Psoas muscle (tissue), 8 donors: ENCODE measurements around the gene MKKS. TPM values are rescaled to one million over a fixed set of nuclear protein-coding genes. Genes with fewer than 3 reads are reported as not detected.

ENCODE experiments used
- ATAC-seq, 4 donors: fragments of 200-7000 bp; cut with Tn5 transposase; one replicate each; pipeline ENCODE4 v1.9.1; 2020; ENCODE audit warnings: moderate library complexity in 3 of 4, mild to moderate bottlenecking in 2 of 4
- DNase-seq, 2 donors: peaks; one replicate each; pipeline ENCODE4 v3.0.0-alpha.2; 2020
- H3K27ac ChIP-seq: fragments of 200-600 bp; one replicate; pipeline ENCODE4 v1.8.0; 2022
- H3K27me3 ChIP-seq, 3 donors: fragments of 200-600 bp in 1 of 3; one replicate each; pipeline versions ENCODE4 v1.6.1 to v1.8.0; 2013 to 2022; ENCODE audit warnings: low read length in 2 of 3, mild to moderate bottlenecking in 2 of 3, moderate library complexity in 1 of 3; ENCODE audit not compliant: insufficient read depth in 3 of 3
- H3K36me3 ChIP-seq, 2 donors: fragments of 200-600 bp in 1 of 2; one replicate each; pipeline versions ENCODE4 v1.6.1 to v1.8.0; 2013 to 2022; ENCODE audit warnings: low read depth in 1 of 2, mild to moderate bottlenecking in 1 of 2, moderate library complexity in 1 of 2; ENCODE audit not compliant: insufficient read depth in 1 of 2
- H3K4me1 ChIP-seq: fragments of 200-600 bp; one replicate; pipeline ENCODE4 v1.8.0; 2022
- H3K4me3 ChIP-seq: fragments of 200-600 bp; one replicate; pipeline ENCODE4 v1.8.0; 2022; ENCODE audit warnings: mild to moderate bottlenecking
- H3K9me3 ChIP-seq: fragments of 200-600 bp; one replicate; pipeline ENCODE4 v1.8.0; 2022
- WGBS, 3 donors: extraction: QIAGEN DNeasy Blood & Tissue Kit; methylation state at CpG; one replicate each; pipeline versions ENCODE4 v1.1.6 to v1.1.7; 2013; 5-methylcytosine and 5-hydroxymethylcytosine counted together
- intact Hi-C, 2 donors: fragments of 100-400 bp; cut with DNase I; formaldehyde crosslinking; loops; one replicate each; pipeline versions ENCODE4 v1.11.0 to v1.14.2; 2022
- polyA plus RNA-seq, 3 donors: library from polyadenylated mRNA; stranded (reverse); fragments of 200-250 nt; gene quantifications; one replicate each; pipeline ENCODE4 v1.2.3, GENCODE V29; 2013
- total RNA-seq, 4 donors: library from RNA; stranded (reverse); fragmentation: NEBNext Ultra II Directional in 2 of 4; extraction: Animal tissue kit (Norgen Biotek cat#: 25700) in 2 of 4; gene quantifications; one replicate each; pipeline versions ENCODE4 v1.2.1 to v1.2.4, GENCODE V29; 2021 to 2023
- TF ChIP-seq, protein P1 (sequence below): fragments of 200-600 bp; IDR thresholded peaks from one replicate; pipeline ENCODE4 v1.8.0; 2022; ENCODE audit warnings: antibody characterized with exemption
- donor health status: healthy with polysubstance abuse.
- donor health status: DM: no; HTN: no; CAD: no; lungs with moderate emphysema.
- donor health status: Bipolar disorder and iron deficiency.
- donor health status: healthy.
- donor health status: DM: yes; HTN: yes; CAD: no.
- donor health status: DM: no; HTN: no; CAD: no.
- donor health status: DM: no; HTN: no; CAD: no.
- donor health status: DM: yes; HTN: yes; CAD: no.

MKKS gene
- total and polyA plus RNA-seq, 7 donors = 10.5 to 40.1 (median 22.7) TPM

DNA sequence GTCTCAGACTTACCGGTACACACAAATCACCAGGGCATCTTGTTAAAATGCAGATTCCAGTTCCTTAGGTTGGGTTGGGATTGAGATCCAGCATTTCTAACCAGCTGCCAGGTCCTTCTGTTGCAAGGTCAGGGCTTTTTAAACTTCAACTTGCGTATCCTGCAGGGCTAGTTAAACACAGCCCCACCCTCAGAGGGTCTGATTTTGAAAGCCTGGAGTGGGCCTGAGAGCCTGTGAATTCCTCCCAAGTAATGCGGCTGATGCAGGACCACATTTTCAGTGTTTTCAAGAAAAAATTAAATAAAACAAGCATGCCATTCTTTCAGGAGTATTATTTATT is 65.3 kb downstream of the MKKS start:
- Histone ChIP-seq H3K4me3 (no peak overlapping the region), H3K27me3 (no peaks in the 10 kb centered on the region), H3K27ac (no peak overlapping the region), H3K9me3 (no peaks in the 10 kb centered on the region), H3K4me1 (no peaks in the 10 kb centered on the region), H3K36me3 (no peaks in the 10 kb centered on the region)
- 90 to 96% (median 91%) methylated on average over 3 of the region's 3 CpGs for WGBS, 3 donors
- TF ChIP-seq, protein P1, sequence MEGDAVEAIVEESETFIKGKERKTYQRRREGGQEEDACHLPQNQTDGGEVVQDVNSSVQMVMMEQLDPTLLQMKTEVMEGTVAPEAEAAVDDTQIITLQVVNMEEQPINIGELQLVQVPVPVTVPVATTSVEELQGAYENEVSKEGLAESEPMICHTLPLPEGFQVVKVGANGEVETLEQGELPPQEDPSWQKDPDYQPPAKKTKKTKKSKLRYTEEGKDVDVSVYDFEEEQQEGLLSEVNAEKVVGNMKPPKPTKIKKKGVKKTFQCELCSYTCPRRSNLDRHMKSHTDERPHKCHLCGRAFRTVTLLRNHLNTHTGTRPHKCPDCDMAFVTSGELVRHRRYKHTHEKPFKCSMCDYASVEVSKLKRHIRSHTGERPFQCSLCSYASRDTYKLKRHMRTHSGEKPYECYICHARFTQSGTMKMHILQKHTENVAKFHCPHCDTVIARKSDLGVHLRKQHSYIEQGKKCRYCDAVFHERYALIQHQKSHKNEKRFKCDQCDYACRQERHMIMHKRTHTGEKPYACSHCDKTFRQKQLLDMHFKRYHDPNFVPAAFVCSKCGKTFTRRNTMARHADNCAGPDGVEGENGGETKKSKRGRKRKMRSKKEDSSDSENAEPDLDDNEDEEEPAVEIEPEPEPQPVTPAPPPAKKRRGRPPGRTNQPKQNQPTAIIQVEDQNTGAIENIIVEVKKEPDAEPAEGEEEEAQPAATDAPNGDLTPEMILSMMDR = no peak
- intact Hi-C loops = no loop called here
- no peak for ATAC-seq
- no peak for DNase-seq

DNA sequence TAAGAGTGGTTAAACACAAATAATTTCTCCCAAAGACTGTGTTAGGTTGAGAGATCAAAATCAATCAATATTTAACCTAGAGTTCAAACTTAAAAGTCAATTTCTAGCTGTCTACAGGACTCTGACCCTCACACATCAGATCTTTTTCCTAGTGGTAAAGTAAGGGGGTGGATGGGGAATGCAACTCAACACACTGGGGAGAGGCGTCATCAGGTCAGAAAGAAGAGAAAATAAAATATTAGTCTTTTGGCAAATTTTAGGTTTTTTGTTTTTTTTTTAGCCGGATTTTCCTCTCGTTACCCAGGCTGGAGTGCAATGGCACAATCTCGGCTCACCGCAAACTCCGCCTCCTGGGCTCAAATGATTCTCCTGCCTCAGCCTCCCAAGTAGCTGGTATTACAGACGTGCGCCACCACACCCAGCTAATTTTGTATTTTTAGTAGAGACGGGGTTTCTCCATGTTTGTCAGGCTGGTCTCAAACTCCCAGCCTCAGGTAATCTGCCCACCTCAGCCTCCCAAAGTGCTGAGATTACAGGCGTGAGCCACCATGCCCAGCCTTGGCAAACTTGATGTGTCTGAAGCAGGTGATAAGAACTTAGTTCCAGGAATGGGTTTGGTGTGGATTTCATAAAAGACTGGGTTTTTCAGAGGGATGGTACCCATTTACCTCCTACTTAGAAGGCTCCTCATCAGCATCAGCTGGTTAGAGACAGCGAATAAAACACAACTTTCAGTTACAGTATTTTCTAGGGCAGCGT is 65.9 kb downstream of the MKKS start:
- ATAC-seq (no peak), DNase-seq (no peak)
- intact Hi-C loops = no loop called here
- H3K36me3 ChIP-seq = no peaks in the 10 kb centered on the region
- no peak overlapping the region for H3K4me3 ChIP-seq
- H3K27me3 ChIP-seq = no peaks in the 10 kb centered on the region
- H3K9me3 ChIP-seq = no peaks in the 10 kb centered on the region
- TF ChIP-seq, protein P1 = no peak
- H3K4me1 ChIP-seq = no peaks in the 10 kb centered on the region
- WGBS, 3 donors = 90 to 93% (median 91%) methylated on average over 12 of the region's 12 CpGs
- H3K27ac ChIP-seq = no peak overlapping the region

DNA sequence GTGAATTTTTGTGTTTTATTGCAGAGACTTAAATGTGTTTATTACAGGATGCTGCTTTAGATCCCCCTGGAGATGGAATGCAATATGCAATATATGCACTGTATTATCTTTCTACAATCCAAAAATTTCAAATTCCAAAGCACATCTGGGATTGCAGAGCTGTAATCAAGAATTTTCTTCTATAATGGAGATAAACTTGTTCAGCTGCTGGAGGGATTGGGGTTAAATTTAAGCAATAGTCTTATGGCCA is 66.4 kb downstream of the MKKS start:
- DNase-seq = no peak

DNA sequence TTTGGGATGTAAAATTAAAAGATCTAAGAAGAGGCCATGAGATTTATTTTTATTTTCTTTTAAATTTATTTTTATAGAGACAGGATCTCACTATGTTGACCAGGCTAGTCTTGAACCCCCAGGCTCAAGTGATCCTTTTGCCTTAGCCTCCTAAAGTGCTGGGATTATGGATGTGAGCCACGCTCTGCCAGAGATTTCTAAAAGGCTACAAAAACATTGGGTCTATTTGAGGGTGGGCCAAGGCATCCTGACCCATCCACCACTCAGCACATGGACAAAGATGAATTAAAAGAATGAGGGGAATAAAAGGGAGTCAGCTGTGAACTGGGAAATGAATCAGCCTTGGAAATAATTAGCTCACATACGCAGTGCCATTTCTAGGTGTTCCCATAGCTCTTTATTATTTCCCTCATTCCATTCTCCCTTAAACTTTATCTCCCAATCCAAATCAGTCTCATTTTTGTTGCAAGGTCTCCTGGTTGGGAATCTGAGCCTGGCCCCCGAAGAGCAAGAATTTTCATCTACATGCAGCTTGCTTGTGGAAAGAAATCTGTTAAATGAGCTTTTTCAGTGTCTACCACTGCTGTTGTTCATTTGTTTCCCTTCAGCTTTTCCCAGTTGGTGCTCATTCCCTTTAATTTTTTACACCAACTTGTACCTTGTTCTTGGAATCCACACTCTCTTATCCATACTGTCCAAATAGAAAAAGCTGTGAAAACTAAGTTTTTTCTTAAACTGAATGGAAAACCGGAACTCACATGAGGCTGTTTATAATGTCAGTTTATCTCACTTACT is 66.9 kb downstream of the MKKS start:
- H3K9me3 ChIP-seq = no peaks in the 10 kb centered on the region

More for the DNA sequence above, 66.4 kb downstream of the MKKS start:
- TF ChIP-seq, protein P1 = no peak
- Histone ChIP-seq H3K36me3 (no peaks in the 10 kb centered on the region), H3K4me3 (no peak overlapping the region), H3K9me3 (no peaks in the 10 kb centered on the region), H3K27me3 (no peaks in the 10 kb centered on the region), H3K27ac (no peak overlapping the region), H3K4me1 (no peaks in the 10 kb centered on the region)
- intact Hi-C loops = no loop called here
- ATAC-seq = no peak

More for the DNA sequence above, 66.9 kb downstream of the MKKS start:
- Histone ChIP-seq H3K27ac (no peak overlapping the region), H3K4me1 (no peaks in the 10 kb centered on the region), H3K36me3 (no peaks in the 10 kb centered on the region), H3K27me3 (no peaks in the 10 kb centered on the region), H3K4me3 (no peak overlapping the region)
- DNase-seq (no peak), ATAC-seq (no peak)
- intact Hi-C loops = no loop called here
- TF ChIP-seq, protein P1 = no peak
- 62 to 66% (median 63%) methylated on average over 4 of the region's 4 CpGs for WGBS, 3 donors
